ENCODE results near the gene TENT4B.

DNA sequence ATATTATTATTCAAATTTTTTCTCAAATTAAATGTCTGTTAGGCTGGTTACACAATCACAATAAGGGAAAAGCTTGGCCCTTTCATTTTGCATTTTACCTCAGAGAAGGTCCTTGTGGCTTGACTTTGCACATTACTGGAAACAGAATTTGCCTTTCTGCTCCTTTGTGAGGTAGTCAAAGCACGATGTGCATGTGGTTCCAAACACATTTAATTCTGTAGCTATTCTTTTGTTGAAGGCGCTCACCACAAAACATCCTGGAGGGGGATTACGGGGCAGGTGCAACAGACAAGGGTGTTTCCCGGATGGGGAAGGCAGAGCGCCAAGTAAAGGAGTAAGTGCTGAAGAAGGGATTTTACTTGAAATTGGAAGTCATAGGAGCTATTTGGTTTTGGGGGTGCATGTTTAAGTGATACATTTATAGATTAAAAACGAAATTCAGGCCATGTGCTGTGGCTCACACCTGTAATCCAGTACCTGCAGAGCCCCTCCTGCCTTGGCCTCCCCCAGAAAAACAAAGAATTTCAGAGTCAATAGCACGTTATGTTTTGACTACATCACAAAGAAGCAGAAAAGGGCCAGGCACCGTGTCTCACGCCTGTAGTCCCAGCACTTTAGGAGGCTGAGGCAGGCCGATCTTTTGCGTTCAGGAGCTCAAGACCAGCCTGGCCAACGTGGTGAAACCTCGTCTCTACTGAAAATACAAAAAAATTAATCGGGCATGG lies 31.2 kb upstream of the TENT4B start:
- TF ChIP-seq, protein P1, sequence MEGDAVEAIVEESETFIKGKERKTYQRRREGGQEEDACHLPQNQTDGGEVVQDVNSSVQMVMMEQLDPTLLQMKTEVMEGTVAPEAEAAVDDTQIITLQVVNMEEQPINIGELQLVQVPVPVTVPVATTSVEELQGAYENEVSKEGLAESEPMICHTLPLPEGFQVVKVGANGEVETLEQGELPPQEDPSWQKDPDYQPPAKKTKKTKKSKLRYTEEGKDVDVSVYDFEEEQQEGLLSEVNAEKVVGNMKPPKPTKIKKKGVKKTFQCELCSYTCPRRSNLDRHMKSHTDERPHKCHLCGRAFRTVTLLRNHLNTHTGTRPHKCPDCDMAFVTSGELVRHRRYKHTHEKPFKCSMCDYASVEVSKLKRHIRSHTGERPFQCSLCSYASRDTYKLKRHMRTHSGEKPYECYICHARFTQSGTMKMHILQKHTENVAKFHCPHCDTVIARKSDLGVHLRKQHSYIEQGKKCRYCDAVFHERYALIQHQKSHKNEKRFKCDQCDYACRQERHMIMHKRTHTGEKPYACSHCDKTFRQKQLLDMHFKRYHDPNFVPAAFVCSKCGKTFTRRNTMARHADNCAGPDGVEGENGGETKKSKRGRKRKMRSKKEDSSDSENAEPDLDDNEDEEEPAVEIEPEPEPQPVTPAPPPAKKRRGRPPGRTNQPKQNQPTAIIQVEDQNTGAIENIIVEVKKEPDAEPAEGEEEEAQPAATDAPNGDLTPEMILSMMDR (IDR thresholded peaks at IDR 0.05), result no peak
- no peak for TF ChIP-seq EZH2 (IDR thresholded peaks at IDR 0.05)

Measured in neural progenitor cell (in vitro differentiated cells).